Tibial nerve (tissue), 4 donors: ENCODE measurements around the gene HAUS5. TPM values are rescaled to one million over a fixed set of nuclear protein-coding genes. Genes with fewer than 3 reads are reported as not detected.

Experiments
- DNase-seq, 2 donors: peaks; one replicate each; pipeline ENCODE4 v3.0.0-alpha.2; 2019; ENCODE audit warnings: low spot score in 2 of 2
- H3K27ac ChIP-seq, 4 donors: fragments of 200-600 bp; sonication (generic) in 3 of 4; one replicate each; pipeline ENCODE4 v1.5.1; 2017 to 2019; ENCODE audit warnings: mild to moderate bottlenecking in 1 of 4
- H3K27me3 ChIP-seq, 2 donors: fragments of 200-600 bp; sonication (generic) in 1 of 2; one replicate each; pipeline versions ENCODE4 v1.5.1 to v1.6.0; 2017 to 2019
- H3K36me3 ChIP-seq, 3 donors: fragments of 200-600 bp; sonication (generic); one replicate each; pipeline ENCODE4 v1.5.1; 2018 to 2019
- H3K4me1 ChIP-seq, 4 donors: fragments of 200-600 bp; sonication (generic) in 3 of 4; one replicate each; pipeline ENCODE4 v1.5.1; 2017 to 2019
- H3K4me3 ChIP-seq, 4 donors: fragments of 200-600 bp; sonication (generic) in 3 of 4; one replicate each; pipeline ENCODE4 v1.5.1; 2017 to 2019; ENCODE audit warnings: mild to moderate bottlenecking in 1 of 4, moderate library complexity in 1 of 4
- H3K9me3 ChIP-seq, 4 donors: fragments of 200-600 bp; sonication (generic) in 3 of 4; one replicate each; pipeline ENCODE4 v1.5.1; 2017 to 2019
- CTCF ChIP-seq, 5 experiments: fragments of 200-600 bp in 3 of 5; fragments of 450-650 bp in 2 of 5; sonication (generic) in 3 of 5; IDR thresholded peaks; one replicate each; pipeline ENCODE4 v1.5.1; 2016 to 2019; ENCODE audit warnings: antibody characterized with exemption in 5 of 5, mild to moderate bottlenecking in 3 of 5, moderate library complexity in 2 of 5
- EP300 ChIP-seq, 2 donors: sonication (generic); formaldehyde crosslinking; IDR thresholded peaks; one replicate each; pipeline ENCODE4 v1.6.1; 2017; ENCODE audit warnings: antibody characterized with exemption in 2 of 2, mild to moderate bottlenecking in 1 of 2
- POLR2A ChIP-seq, 2 donors: fragments of 450-650 bp; IDR thresholded peaks; one replicate each; pipeline ENCODE4 v1.6.1; 2017; ENCODE audit warnings: antibody characterized with exemption in 2 of 2, mild to moderate bottlenecking in 2 of 2, moderate library complexity in 2 of 2
- WGBS, 2 donors: methylation state at CpG; one replicate each; pipeline ENCODE4 v1.1.5; 2018; 5-methylcytosine and 5-hydroxymethylcytosine counted together
- total RNA-seq, 4 donors: library from RNA; depleted of rRNA; stranded (reverse); fragments of >200 nt; gene quantifications; one replicate each; pipeline ENCODE4 v1.1.0, GENCODE V29; 2016

HAUS5 gene
- total RNA-seq, 4 donors from 2014 or later, result 9.8 to 17.1 (median 11.0) TPM

GRCh38 chr19:35566738-35567137, 45.8 kb upstream of the HAUS5 start:
- no peak for DNase-seq
- H3K4me3 ChIP-seq, result no peak overlapping the region
- WGBS, 2 donors, result 82% methylated on average over 7 of the region's 7 CpGs
- no peak overlapping the region for H3K27ac ChIP-seq
- TF ChIP-seq EP300 (IDR thresholded peaks at IDR 0.05), result no peak
- peaks cover 0 to 26% of the 10 kb centered on the region in 2 donors for H3K27me3 ChIP-seq
- no peaks in the 10 kb centered on the region for H3K36me3 ChIP-seq
- no peaks in the 10 kb centered on the region for H3K9me3 ChIP-seq
- no peaks in the 10 kb centered on the region for H3K4me1 ChIP-seq

- H3K4me1 ChIP-seq, result no peaks in the 10 kb centered on the region
- H3K9me3 ChIP-seq, result no peaks in the 10 kb centered on the region
- no peak overlapping the region for H3K27ac ChIP-seq
- WGBS, 2 donors, result 51 to 59% methylated on average over 2 to 5 of the region's 5 CpGs
- TF ChIP-seq POLR2A (IDR thresholded peaks at IDR 0.05) (no peak), EP300 (IDR thresholded peaks at IDR 0.05) (no peak), CTCF (IDR thresholded peaks at IDR 0.05) (no peak)
- peaks cover 0 to 7% of the 10 kb centered on the region in 2 donors for H3K27me3 ChIP-seq
- no peak overlapping the region for H3K4me3 ChIP-seq
- DNase-seq, result no peak
- no peaks in the 10 kb centered on the region for H3K36me3 ChIP-seq
These were observed 43.2 kb upstream of the HAUS5 start for GRCh38 chr19:35569281-35569781.

GRCh38 chr19:35571406-35571965, 41.0 kb upstream of the HAUS5 start:
- no peak for TF ChIP-seq CTCF (IDR thresholded peaks at IDR 0.05)
- no peaks in the 10 kb centered on the region for H3K4me1 ChIP-seq
- peaks cover 0 to 7% of the 10 kb centered on the region in 2 donors for H3K27me3 ChIP-seq
- H3K4me3 ChIP-seq, result no peak overlapping the region
- H3K36me3 ChIP-seq, result no peaks in the 10 kb centered on the region
- H3K27ac ChIP-seq, result no peak overlapping the region
- no peak for DNase-seq
- 87 to 93% methylated on average over 1 of the region's 1 CpG for WGBS, 2 donors
- H3K9me3 ChIP-seq, result peaks cover 0 to 12% (median 2%) of the 10 kb centered on the region in 4 donors

- Histone ChIP-seq H3K4me3 (no peak overlapping the region), H3K36me3 (no peaks in the 10 kb centered on the region), H3K4me1 (no peaks in the 10 kb centered on the region), H3K9me3 (peaks cover 0 to 44% (median 2%) of the 10 kb centered on the region in 4 donors), H3K27ac (no peak overlapping the region), H3K27me3 (no peaks in the 10 kb centered on the region)
- WGBS, 2 donors, result 81 to 83% methylated on average over 1 of the region's 1 CpG
- no peak for TF ChIP-seq EP300 (IDR thresholded peaks at IDR 0.05)
- no peak for TF ChIP-seq POLR2A (IDR thresholded peaks at IDR 0.05)
- TF ChIP-seq CTCF (IDR thresholded peaks at IDR 0.05), result no peak
- DNase-seq, result no peak
These were observed 34.6 kb upstream of the HAUS5 start for GRCh38 chr19:35577918-35578317.

- 67 to 78% methylated on average over 7 of the region's 7 CpGs for WGBS, 2 donors
- H3K27ac ChIP-seq, result no peak overlapping the region
- DNase-seq, result no peak
These were observed 33.8 kb upstream of the HAUS5 start for GRCh38 chr19:35578707-35579106.

More at GRCh38 chr19:35578707-35579106, 33.8 kb upstream of the HAUS5 start:
- Histone ChIP-seq H3K4me3 (no peak overlapping the region), H3K4me1 (no peaks in the 10 kb centered on the region), H3K27me3 (no peaks in the 10 kb centered on the region), H3K9me3 (peaks cover 0 to 44% (median 2%) of the 10 kb centered on the region in 4 donors), H3K36me3 (no peaks in the 10 kb centered on the region)
- TF ChIP-seq CTCF (IDR thresholded peaks at IDR 0.05) (no peak), EP300 (IDR thresholded peaks at IDR 0.05) (no peak), POLR2A (IDR thresholded peaks at IDR 0.05) (no peak)
